Measurements from ENCODE around the gene RNH1.

RNH1 gene

DNA sequence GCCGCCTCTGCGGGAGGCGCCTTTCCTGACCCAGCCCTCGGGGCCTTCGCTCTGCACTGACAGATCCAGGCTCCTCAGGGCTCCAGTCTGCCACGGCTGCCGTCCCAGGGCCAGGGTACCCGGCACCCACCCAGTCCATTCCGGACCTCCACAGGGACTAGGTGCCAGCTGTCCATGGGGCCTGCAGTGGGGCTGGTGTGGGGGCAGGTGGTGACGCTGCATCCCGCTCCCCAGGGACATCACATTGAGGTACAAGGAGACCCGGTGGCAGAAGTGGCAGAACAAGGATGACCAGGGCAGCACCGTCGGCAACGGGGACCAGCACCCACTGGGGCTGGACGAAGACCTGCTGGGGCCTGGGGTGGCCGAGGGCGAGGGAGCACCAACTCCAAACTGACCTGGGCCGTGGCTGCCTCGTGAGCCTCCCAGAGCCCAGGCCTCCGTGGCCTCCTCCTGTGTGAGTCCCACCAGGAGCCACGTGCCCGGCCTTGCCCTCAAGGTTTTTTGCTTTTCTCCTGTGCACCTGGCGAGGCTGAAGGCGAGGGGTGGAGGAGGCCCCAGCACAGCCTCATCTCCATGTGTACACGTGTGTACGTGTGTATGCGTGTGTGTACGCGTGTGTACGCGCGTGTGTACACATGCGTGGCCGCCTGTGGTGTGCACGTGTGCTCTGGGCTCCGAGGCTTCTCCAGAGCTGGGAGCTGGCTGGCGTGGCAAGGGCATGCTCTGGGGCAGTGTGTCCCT, 16.7 kb downstream of the RNH1 start:
- Histone ChIP-seq H3K27me3 (ENCODE audit: control insufficient read depth in 5 of 5, insufficient read depth in 4 of 5, low read length in 5 of 5) (no peaks in the 10 kb centered on the region), H3K4me1 (ENCODE audit: control insufficient read depth in 5 of 5, insufficient read depth in 5 of 5, low read length in 5 of 5) (no peaks in the 10 kb centered on the region), H3K4me3 (ENCODE audit: low read depth in 1 of 5, low read length in 5 of 5) (no peak overlapping the region), H3K9me3 (ENCODE audit: control insufficient read depth in 5 of 5, low read length in 5 of 5) (no peaks in the 10 kb centered on the region), H3K36me3 (ENCODE audit: control insufficient read depth in 5 of 5, insufficient read depth in 5 of 5, low read length in 5 of 5) (peaks cover 0 to 71% (median 42%) of the 10 kb centered on the region in 5 donors), H3K27ac (ENCODE audit: low read depth, low read length) (no peak overlapping the region), H3K9ac (ENCODE audit: low read length in 5 of 5) (no peak overlapping the region)

DNA sequence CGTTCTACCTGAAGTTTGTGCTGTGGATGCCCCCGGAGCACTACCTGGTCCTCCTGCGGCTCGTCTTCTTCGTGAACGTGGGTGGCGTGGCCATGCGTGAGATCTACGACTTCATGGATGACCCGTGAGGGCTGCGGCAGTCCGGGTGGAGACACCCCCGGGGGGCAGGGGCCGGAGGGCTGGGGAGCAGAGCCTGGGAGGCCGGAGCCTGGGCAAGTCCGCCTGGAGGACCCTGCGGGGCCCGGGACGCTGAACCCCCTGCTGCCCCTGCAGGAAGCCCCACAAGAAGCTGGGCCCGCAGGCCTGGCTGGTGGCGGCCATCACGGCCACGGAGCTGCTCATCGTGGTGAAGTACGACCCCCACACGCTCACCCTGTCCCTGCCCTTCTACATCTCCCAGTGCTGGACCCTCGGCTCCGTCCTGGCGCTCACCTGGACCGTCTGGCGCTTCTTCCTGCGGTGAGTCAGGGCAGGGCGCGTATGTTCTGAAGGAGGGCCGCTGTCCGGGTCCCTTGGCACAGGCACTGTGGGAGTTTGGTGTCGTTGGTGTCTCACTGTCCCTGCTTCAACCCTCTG, 17.3 kb downstream of the RNH1 start:
- Histone ChIP-seq H3K9me3 (ENCODE audit: control insufficient read depth in 5 of 5, low read length in 5 of 5) (no peaks in the 10 kb centered on the region), H3K27me3 (ENCODE audit: control insufficient read depth in 5 of 5, insufficient read depth in 4 of 5, low read length in 5 of 5) (no peaks in the 10 kb centered on the region), H3K27ac (ENCODE audit: low read depth, low read length) (no peak overlapping the region), H3K4me1 (ENCODE audit: control insufficient read depth in 5 of 5, insufficient read depth in 5 of 5, low read length in 5 of 5) (no peaks in the 10 kb centered on the region), H3K9ac (ENCODE audit: low read length in 5 of 5) (no peak overlapping the region), H3K4me3 (ENCODE audit: low read depth in 1 of 5, low read length in 5 of 5) (no peak overlapping the region), H3K36me3 (ENCODE audit: control insufficient read depth in 5 of 5, insufficient read depth in 5 of 5, low read length in 5 of 5) (peaks cover 0 to 65% (median 36%) of the 10 kb centered on the region in 5 donors)

DNA sequence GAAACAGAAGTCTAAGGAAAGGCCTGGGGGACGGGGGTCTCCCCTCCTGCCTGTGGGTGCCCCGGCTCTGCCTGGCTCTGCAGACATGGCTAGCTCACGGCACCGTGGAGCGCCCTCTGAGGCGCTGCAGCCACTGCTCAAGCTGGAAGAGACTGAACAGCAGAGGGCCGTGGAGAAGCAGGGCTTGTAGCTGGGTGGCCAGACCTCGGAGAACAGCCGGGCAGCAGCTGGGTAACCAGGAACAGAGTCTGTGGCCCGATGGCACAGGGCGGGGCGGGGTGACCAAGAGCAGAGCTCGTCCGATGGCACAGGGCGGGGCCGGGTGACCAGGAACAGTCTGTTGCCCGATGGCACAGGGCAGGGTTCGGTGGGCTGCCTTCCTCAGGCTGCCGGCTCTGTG, 18.1 kb downstream of the RNH1 start:
- no peak overlapping the region for H3K4me3 ChIP-seq (ENCODE audit: low read depth in 1 of 5, low read length in 5 of 5)
- no peak overlapping the region for H3K9ac ChIP-seq (ENCODE audit: low read length in 5 of 5)
- no peaks in the 10 kb centered on the region for H3K9me3 ChIP-seq (ENCODE audit: control insufficient read depth in 5 of 5, low read length in 5 of 5)
- H3K27me3 ChIP-seq (ENCODE audit: control insufficient read depth in 5 of 5, insufficient read depth in 4 of 5, low read length in 5 of 5), result no peaks in the 10 kb centered on the region
- no peaks in the 10 kb centered on the region for H3K4me1 ChIP-seq (ENCODE audit: control insufficient read depth in 5 of 5, insufficient read depth in 5 of 5, low read length in 5 of 5)
- H3K27ac ChIP-seq (ENCODE audit: low read depth, low read length), result no peak overlapping the region
- peaks cover 0 to 58% (median 29%) of the 10 kb centered on the region in 5 donors for H3K36me3 ChIP-seq (ENCODE audit: control insufficient read depth in 5 of 5, insufficient read depth in 5 of 5, low read length in 5 of 5)

DNA sequence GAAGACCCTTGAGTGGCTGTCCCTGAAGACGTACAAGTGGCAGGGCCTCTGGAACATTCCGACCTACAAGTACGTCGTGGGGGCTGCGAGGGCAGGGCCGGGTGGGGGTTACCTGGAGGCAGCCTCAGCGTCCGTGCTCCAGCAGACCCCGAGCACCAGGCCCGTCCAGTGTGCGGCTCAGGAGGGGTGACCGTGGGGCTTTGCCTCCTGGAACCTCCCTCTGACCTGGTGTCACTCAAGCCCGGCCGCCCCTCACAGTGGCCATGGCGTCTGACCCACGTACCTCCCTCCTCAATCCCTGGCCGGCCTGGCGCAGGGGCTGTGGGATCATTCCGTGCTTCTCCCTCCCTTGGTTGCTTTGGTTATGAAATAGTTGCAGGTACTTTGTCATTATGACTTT, 18.5 kb downstream of the RNH1 start:
- Histone ChIP-seq H3K4me1 (ENCODE audit: control insufficient read depth in 5 of 5, insufficient read depth in 5 of 5, low read length in 5 of 5) (no peaks in the 10 kb centered on the region), H3K27me3 (ENCODE audit: control insufficient read depth in 5 of 5, insufficient read depth in 4 of 5, low read length in 5 of 5) (no peaks in the 10 kb centered on the region), H3K4me3 (ENCODE audit: low read depth in 1 of 5, low read length in 5 of 5) (no peak overlapping the region), H3K36me3 (ENCODE audit: control insufficient read depth in 5 of 5, insufficient read depth in 5 of 5, low read length in 5 of 5) (peaks cover 0 to 55% (median 26%) of the 10 kb centered on the region in 5 donors), H3K9ac (ENCODE audit: low read length in 5 of 5) (no peak overlapping the region), H3K27ac (ENCODE audit: low read depth, low read length) (no peak overlapping the region), H3K9me3 (ENCODE audit: control insufficient read depth in 5 of 5, low read length in 5 of 5) (no peaks in the 10 kb centered on the region)

DNA sequence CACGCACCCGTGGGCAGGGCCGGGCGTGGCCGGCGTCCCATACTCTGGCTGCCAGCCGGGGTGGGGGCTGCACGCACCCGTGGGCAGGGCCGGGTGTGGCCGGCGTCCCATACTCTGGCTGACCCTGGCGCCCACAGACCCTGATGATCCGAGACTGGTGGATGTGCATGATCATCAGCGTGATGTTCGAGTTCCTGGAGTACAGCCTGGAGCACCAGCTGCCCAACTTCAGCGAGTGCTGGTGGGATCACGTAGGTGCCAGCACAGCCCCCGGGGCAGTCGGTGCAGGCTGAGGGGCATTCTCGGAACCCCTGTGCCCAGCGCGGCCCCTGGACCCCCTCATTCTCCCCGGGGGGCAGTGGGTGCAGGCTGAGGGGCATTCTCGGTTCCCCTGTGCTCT, 19.0 kb downstream of the RNH1 start:
- peaks cover 0 to 50% (median 25%) of the 10 kb centered on the region in 5 donors for H3K36me3 ChIP-seq (ENCODE audit: control insufficient read depth in 5 of 5, insufficient read depth in 5 of 5, low read length in 5 of 5)
- no peak overlapping the region for H3K4me3 ChIP-seq (ENCODE audit: low read depth in 1 of 5, low read length in 5 of 5)
- no peak overlapping the region for H3K9ac ChIP-seq (ENCODE audit: low read length in 5 of 5)
- H3K27ac ChIP-seq (ENCODE audit: low read depth, low read length), result no peak overlapping the region
- H3K9me3 ChIP-seq (ENCODE audit: control insufficient read depth in 5 of 5, low read length in 5 of 5), result no peaks in the 10 kb centered on the region
- H3K4me1 ChIP-seq (ENCODE audit: control insufficient read depth in 5 of 5, insufficient read depth in 5 of 5, low read length in 5 of 5), result no peaks in the 10 kb centered on the region
- H3K27me3 ChIP-seq (ENCODE audit: control insufficient read depth in 5 of 5, insufficient read depth in 4 of 5, low read length in 5 of 5), result no peaks in the 10 kb centered on the region

DNA sequence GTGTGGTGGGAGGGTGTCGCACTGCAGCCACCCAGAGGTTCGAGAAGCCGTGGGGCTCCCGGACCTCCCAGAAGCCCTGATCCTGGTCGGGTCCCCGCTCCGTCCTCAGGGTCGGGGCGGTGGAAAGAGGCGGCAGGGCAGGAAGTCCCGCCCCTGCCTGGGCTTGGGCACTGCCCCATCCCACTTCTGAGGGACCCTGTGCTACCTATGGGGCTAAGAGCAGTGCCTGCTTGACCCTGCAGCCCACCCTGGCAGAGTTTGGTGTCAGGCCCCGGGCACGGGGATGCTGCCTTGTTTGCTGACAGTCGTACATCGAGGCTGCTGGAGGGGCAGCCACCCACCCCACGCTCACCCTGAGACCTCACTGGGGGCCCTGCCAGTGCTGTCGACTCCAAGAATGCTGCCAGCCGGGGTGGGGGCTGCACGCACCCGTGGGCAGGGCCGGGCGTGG, 19.4 kb downstream of the RNH1 start:
- Histone ChIP-seq H3K36me3 (ENCODE audit: control insufficient read depth in 5 of 5, insufficient read depth in 5 of 5, low read length in 5 of 5) (peaks cover 0 to 45% (median 25%) of the 10 kb centered on the region in 5 donors), H3K27me3 (ENCODE audit: control insufficient read depth in 5 of 5, insufficient read depth in 4 of 5, low read length in 5 of 5) (no peaks in the 10 kb centered on the region), H3K27ac (ENCODE audit: low read depth, low read length) (no peak overlapping the region), H3K4me1 (ENCODE audit: control insufficient read depth in 5 of 5, insufficient read depth in 5 of 5, low read length in 5 of 5) (no peaks in the 10 kb centered on the region), H3K9me3 (ENCODE audit: control insufficient read depth in 5 of 5, low read length in 5 of 5) (no peaks in the 10 kb centered on the region), H3K9ac (ENCODE audit: low read length in 5 of 5) (no peak overlapping the region), H3K4me3 (ENCODE audit: low read depth in 1 of 5, low read length in 5 of 5) (no peak overlapping the region)

DNA sequence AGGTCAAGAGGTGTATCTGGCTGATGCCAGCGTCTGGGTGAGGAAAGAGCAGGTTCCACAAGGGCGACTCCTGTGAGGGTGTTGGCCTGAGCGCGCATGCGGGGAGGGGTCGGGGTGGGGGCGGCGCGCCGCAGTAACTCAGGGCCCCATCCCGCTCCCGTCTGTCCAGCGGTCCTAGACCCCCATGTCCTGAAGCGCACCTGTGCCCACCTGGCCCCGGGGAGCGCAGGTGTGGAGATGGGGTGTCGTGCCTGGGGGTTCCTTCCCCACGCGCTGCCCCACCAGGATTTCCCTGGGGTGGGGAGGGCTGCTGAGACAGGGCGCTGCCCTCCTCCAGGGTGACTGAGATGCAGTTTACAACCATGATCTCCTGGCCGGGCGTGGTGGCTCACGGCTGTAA, 20.9 kb downstream of the RNH1 start:
- no peak overlapping the region for H3K4me3 ChIP-seq (ENCODE audit: low read depth in 1 of 5, low read length in 5 of 5)
- H3K27me3 ChIP-seq (ENCODE audit: control insufficient read depth in 5 of 5, insufficient read depth in 4 of 5, low read length in 5 of 5), result no peaks in the 10 kb centered on the region
- H3K36me3 ChIP-seq (ENCODE audit: control insufficient read depth in 5 of 5, insufficient read depth in 5 of 5, low read length in 5 of 5), result peaks cover 0 to 38% (median 23%) of the 10 kb centered on the region in 5 donors
- no peaks in the 10 kb centered on the region for H3K4me1 ChIP-seq (ENCODE audit: control insufficient read depth in 5 of 5, insufficient read depth in 5 of 5, low read length in 5 of 5)
- no peak overlapping the region for H3K9ac ChIP-seq (ENCODE audit: low read length in 5 of 5)
- H3K27ac ChIP-seq (ENCODE audit: low read depth, low read length), result no peak overlapping the region
- H3K9me3 ChIP-seq (ENCODE audit: control insufficient read depth in 5 of 5, low read length in 5 of 5), result no peaks in the 10 kb centered on the region

DNA sequence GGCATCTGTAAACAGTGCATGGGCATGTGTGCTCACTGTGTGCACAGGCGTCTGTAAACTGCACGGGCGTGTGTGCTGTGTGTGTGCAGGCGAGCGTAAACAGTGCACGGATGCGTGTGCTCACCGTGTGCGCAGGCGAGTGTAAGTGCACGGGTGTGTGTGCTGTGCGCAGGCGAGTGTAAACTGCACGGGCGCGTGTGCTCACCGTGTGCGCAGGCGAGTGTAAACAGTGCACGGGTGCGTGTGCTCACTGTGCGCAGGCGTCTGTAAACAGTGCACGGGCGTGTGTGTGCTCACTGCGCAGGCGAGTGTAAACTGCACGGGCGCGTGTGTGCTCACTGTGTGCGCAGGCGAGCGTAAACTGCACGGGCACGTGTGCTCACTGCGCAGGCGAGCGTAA, 22.4 kb downstream of the RNH1 start:
- no peaks in the 10 kb centered on the region for H3K9me3 ChIP-seq (ENCODE audit: control insufficient read depth in 5 of 5, low read length in 5 of 5)
- H3K36me3 ChIP-seq (ENCODE audit: control insufficient read depth in 5 of 5, insufficient read depth in 5 of 5, low read length in 5 of 5), result peaks cover 0 to 31% (median 8%) of the 10 kb centered on the region in 5 donors
- H3K27me3 ChIP-seq (ENCODE audit: control insufficient read depth in 5 of 5, insufficient read depth in 4 of 5, low read length in 5 of 5), result no peaks in the 10 kb centered on the region
- no peak overlapping the region for H3K4me3 ChIP-seq (ENCODE audit: low read depth in 1 of 5, low read length in 5 of 5)
- H3K4me1 ChIP-seq (ENCODE audit: control insufficient read depth in 5 of 5, insufficient read depth in 5 of 5, low read length in 5 of 5), result no peaks in the 10 kb centered on the region
- no peak overlapping the region for H3K9ac ChIP-seq (ENCODE audit: low read length in 5 of 5)
- no peak overlapping the region for H3K27ac ChIP-seq (ENCODE audit: low read depth, low read length)

DNA sequence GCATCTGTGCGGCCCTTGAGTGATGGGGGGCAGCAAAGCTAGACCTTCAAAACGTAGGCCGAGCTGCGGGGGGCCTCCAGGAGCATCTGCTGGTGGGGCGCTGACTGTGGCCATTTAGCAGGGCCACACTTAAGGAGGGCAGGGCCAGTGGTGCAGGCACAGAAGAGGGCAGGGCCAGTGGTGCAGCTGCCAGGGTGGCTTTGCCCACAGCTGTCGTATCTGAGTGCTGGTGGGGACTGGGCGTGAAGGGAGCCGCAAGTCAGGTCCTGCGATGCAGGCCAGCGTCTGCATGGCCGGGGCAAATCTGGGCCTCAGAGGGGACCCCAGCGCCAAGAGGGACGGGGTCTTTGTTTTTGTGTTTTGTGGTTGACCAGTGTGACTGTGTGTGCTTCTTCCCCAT, 27.7 kb downstream of the RNH1 start:
- H3K27ac ChIP-seq (ENCODE audit: low read depth, low read length), result no peak overlapping the region
- H3K9ac ChIP-seq (ENCODE audit: low read length in 5 of 5), result no peak overlapping the region
- peaks cover 0 to 9% (median 0%) of the 10 kb centered on the region in 5 donors for H3K4me1 ChIP-seq (ENCODE audit: control insufficient read depth in 5 of 5, insufficient read depth in 5 of 5, low read length in 5 of 5)
- no peak overlapping the region for H3K4me3 ChIP-seq (ENCODE audit: low read depth in 1 of 5, low read length in 5 of 5)
- H3K9me3 ChIP-seq (ENCODE audit: control insufficient read depth in 5 of 5, low read length in 5 of 5), result peaks cover 0 to 7% (median 0%) of the 10 kb centered on the region in 5 donors
- peaks cover 0 to 18% (median 4%) of the 10 kb centered on the region in 5 donors for H3K36me3 ChIP-seq (ENCODE audit: control insufficient read depth in 5 of 5, insufficient read depth in 5 of 5, low read length in 5 of 5)
- peaks cover 0 to 7% (median 0%) of the 10 kb centered on the region in 5 donors for H3K27me3 ChIP-seq (ENCODE audit: control insufficient read depth in 5 of 5, insufficient read depth in 4 of 5, low read length in 5 of 5)

DNA sequence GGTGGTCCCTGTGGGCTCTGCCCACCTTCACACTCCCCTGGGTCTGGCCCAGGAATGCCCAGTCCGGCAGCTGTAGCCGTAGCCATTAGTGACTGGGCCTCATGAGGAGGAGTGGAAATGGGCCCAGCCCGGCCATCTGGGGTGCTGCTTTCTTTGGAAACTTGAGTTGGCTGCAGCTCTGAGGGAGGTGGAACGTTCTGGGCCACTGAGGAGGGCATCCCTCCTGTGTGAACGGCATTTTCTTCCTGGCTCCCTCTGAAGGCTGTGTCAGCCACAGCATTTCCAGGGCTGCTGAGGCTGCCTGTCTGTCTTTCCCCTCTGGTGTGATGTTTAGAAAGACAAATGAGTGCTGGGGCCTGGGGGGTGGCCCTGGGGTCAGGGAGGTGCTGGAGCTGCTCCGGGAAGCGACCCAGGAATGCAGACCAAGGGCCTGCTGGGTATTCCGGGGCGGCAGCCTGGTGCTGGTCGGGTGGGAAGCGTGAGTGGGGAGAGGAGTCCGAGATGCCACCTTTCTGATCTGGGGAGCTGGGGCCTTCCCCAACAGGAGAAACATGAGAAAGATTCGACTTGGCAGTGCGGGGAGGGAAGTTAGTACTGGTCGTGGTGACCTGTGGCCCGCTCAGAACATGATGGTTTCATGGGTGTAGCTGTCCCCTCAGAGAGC, 29.9 kb downstream of the RNH1 start:
- H3K9ac ChIP-seq (ENCODE audit: low read length in 5 of 5), result no peak overlapping the region
- peaks cover 0 to 9% (median 0%) of the 10 kb centered on the region in 5 donors for H3K4me1 ChIP-seq (ENCODE audit: control insufficient read depth in 5 of 5, insufficient read depth in 5 of 5, low read length in 5 of 5)
- peaks cover 0 to 18% (median 4%) of the 10 kb centered on the region in 5 donors for H3K36me3 ChIP-seq (ENCODE audit: control insufficient read depth in 5 of 5, insufficient read depth in 5 of 5, low read length in 5 of 5)
- no peak overlapping the region for H3K27ac ChIP-seq (ENCODE audit: low read depth, low read length)
- no peak overlapping the region for H3K4me3 ChIP-seq (ENCODE audit: low read depth in 1 of 5, low read length in 5 of 5)
- H3K9me3 ChIP-seq (ENCODE audit: control insufficient read depth in 5 of 5, low read length in 5 of 5), result peaks cover 0 to 7% (median 0%) of the 10 kb centered on the region in 5 donors
- peaks cover 0 to 7% (median 0%) of the 10 kb centered on the region in 5 donors for H3K27me3 ChIP-seq (ENCODE audit: control insufficient read depth in 5 of 5, insufficient read depth in 4 of 5, low read length in 5 of 5)

Measured in subcutaneous abdominal adipose tissue (tissue), 5 donors.